Neural cell (in vitro differentiated cells): ENCODE data around the gene SENP3.

Experiments
- CTCF ChIP-seq: fragments of 450-650 bp; IDR thresholded peaks from 2 replicates; pipeline ENCODE4 v1.5.1; 2014; ENCODE audit warnings: antibody characterized with exemption, mild to moderate bottlenecking, moderate library complexity; ENCODE audit not compliant: poor library complexity, severe bottlenecking
- EP300 ChIP-seq: fragments of 450-650 bp; conservative IDR thresholded peaks from 2 replicates; pipeline ENCODE4 v1.6.1; 2014; ENCODE audit warnings: antibody characterized with exemption, mild to moderate bottlenecking, moderate library complexity; ENCODE audit not compliant: poor library complexity, severe bottlenecking
- MXI1 ChIP-seq: fragments of 450-650 bp; conservative IDR thresholded peaks from 2 replicates; pipeline ENCODE4 v1.6.1; 2014; ENCODE audit warnings: antibody characterized with exemption, mild to moderate bottlenecking; ENCODE audit not compliant: poor library complexity, severe bottlenecking
- RAD21 ChIP-seq: fragments of 450-650 bp; conservative IDR thresholded peaks from 2 replicates; pipeline ENCODE4 v1.6.1; 2014; ENCODE audit warnings: antibody characterized with exemption, mild to moderate bottlenecking, moderate library complexity

- TF ChIP-seq RAD21 (no peak), CTCF (peak; percentile 61), EP300 (no peak), MXI1 (no peak)
These were observed 1.3 kb upstream of the SENP3 start for GRCh38 chr17:7560172-7561027.
